Prostate gland (tissue), 2 donors: ENCODE results near the gene MSH6.
"Not testable (repeated sequence)": the region's sequence is repeated elsewhere in the genome, so short reads cannot be mapped to it uniquely, and the experiment has no call there.

ENCODE experiments used
- POLR2A ChIP-seq: fragments of 450-650 bp; IDR thresholded peaks from one replicate; pipeline ENCODE4 v1.6.1; 2016; ENCODE audit warnings: antibody characterized with exemption, mild to moderate bottlenecking
- POLR2AphosphoS5 ChIP-seq: sonication (generic); formaldehyde crosslinking; IDR thresholded peaks from one replicate; pipeline ENCODE4 v1.6.1; 2017; ENCODE audit warnings: antibody characterized with exemption
- TF ChIP-seq, protein P1 (sequence below), 4 experiments: fragments of 200-600 bp in 2 of 4; fragments of 450-650 bp in 2 of 4; sonication (generic) in 2 of 4; IDR thresholded peaks; 1 replicate in 3 of 4; 2 replicates in 1 of 4; pipeline ENCODE4 v1.5.1; 2016 to 2019; ENCODE audit warnings: antibody characterized with exemption in 4 of 4, mild to moderate bottlenecking in 2 of 4, moderate library complexity in 2 of 4

DNA sequence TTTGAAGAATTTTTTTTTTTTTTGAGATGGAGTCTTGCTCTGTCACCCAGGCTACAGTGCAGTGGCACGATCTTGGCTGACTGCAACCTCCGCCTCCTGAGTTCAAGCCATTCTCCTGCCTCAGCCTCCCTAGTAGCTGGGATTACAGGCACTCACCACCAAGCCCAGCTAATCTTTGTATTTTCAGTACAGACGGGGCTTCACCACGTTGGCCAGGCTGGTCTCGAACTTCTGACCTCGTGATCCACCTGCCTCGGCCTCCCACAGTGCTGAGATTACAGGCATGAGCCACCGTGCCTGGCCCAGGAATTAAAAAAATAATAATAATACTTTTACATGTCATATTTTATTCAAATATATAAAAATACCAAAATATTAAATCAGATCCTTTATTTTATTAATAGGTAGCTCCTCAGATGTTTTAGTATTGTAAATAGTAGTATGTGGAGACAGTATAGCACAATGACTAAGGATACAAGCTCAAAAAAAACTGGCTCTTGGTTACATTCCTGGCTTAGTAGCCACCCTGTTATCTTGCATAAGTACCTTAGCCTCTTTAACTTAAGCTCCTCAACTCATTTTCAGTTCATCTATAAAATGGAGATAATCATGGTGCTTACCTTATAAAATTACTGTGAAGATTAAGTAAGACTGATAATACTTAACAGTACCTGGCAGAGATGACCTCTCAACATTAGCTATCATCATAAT, 70.3 kb downstream of the MSH6 start:
- TF ChIP-seq, protein P1, sequence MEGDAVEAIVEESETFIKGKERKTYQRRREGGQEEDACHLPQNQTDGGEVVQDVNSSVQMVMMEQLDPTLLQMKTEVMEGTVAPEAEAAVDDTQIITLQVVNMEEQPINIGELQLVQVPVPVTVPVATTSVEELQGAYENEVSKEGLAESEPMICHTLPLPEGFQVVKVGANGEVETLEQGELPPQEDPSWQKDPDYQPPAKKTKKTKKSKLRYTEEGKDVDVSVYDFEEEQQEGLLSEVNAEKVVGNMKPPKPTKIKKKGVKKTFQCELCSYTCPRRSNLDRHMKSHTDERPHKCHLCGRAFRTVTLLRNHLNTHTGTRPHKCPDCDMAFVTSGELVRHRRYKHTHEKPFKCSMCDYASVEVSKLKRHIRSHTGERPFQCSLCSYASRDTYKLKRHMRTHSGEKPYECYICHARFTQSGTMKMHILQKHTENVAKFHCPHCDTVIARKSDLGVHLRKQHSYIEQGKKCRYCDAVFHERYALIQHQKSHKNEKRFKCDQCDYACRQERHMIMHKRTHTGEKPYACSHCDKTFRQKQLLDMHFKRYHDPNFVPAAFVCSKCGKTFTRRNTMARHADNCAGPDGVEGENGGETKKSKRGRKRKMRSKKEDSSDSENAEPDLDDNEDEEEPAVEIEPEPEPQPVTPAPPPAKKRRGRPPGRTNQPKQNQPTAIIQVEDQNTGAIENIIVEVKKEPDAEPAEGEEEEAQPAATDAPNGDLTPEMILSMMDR (IDR thresholded peaks at IDR 0.05): not testable (repeated sequence)
- not testable (repeated sequence) for TF ChIP-seq POLR2AphosphoS5, POLR2A
